ENCODE data around the gene CYB561A3.

Gene CYB561A3

GRCh38 chr11:61315260-61315659, 46.4 kb downstream of the CYB561A3 start:
- DNase-seq = no peak

- no peak for DNase-seq
These were observed 50.9 kb downstream of the CYB561A3 start for GRCh38 chr11:61310749-61311148.

GRCh38 chr11:61309739-61310138, 51.9 kb downstream of the CYB561A3 start:
- no peak for DNase-seq

- no peak for DNase-seq
These were observed 52.5 kb downstream of the CYB561A3 start for GRCh38 chr11:61309141-61309540.

- no peak for DNase-seq
These were observed 54.3 kb downstream of the CYB561A3 start for GRCh38 chr11:61307354-61307753.

- DNase-seq = no peak
These were observed 55.5 kb downstream of the CYB561A3 start for GRCh38 chr11:61306221-61306620.

- no peak for DNase-seq
These were observed 56.3 kb downstream of the CYB561A3 start for GRCh38 chr11:61305417-61305816.

- DNase-seq = no peak
These were observed 58.0 kb downstream of the CYB561A3 start for GRCh38 chr11:61303725-61304124.

- DNase-seq = no peak
These were observed 59.1 kb downstream of the CYB561A3 start for GRCh38 chr11:61302550-61302949.

Data from NCI-H1436 treated with DMSO at 0.1 percent for 48 hours (cell line).